Measurements from ENCODE around the gene SEMA5B.

GRCh38 chr3:122893282-122893681 is 134.3 kb downstream of the SEMA5B start:
- no peak for TF ChIP-seq CTCF (IDR thresholded peaks at IDR 0.05; ENCODE audit: insufficient read depth, low read length, poor library complexity, severe bottlenecking)
- no peak for TF ChIP-seq EZH2phosphoT487 (conservative IDR thresholded peaks at IDR 0.05; ENCODE audit: low read length)
